Transverse colon (tissue), 4 donors: ENCODE data around the gene CPAMD8. TPM values are rescaled to one million over a fixed set of nuclear protein-coding genes. Genes with fewer than 3 reads are reported as not detected.

Experiments used
- DNase-seq: peaks from one replicate; pipeline ENCODE4 v3.0.0-alpha.2; 2019
- H3K27ac ChIP-seq, 4 donors: fragments of 200-600 bp; sonication (generic); 2 replicates each; pipeline ENCODE4 v1.5.1; 2016 to 2018; ENCODE audit warnings: inconsistent platforms in 4 of 4
- H3K27me3 ChIP-seq: fragments of 200-600 bp; sonication (generic); 2 replicates; pipeline ENCODE4 v1.5.1; 2017; ENCODE audit warnings: inconsistent platforms
- H3K36me3 ChIP-seq, 4 donors: fragments of 200-600 bp; sonication (generic); 2 replicates each; pipeline ENCODE4 v1.5.1; 2017 to 2019; ENCODE audit warnings: inconsistent platforms in 4 of 4
- H3K4me1 ChIP-seq, 4 donors: fragments of 200-600 bp; sonication (generic); 2 replicates each; pipeline ENCODE4 v1.5.1; 2017 to 2020; ENCODE audit warnings: inconsistent platforms in 4 of 4
- H3K4me3 ChIP-seq, 4 donors: fragments of 200-600 bp; sonication (generic); 1 replicate in 1 of 4; 2 replicates in 3 of 4; pipeline versions ENCODE4 v1.5.1 to v1.6.1; 2017 to 2019; ENCODE audit warnings: inconsistent platforms in 4 of 4
- H3K9me3 ChIP-seq, 2 donors: fragments of 200-600 bp; sonication (generic); 2 replicates each; pipeline ENCODE4 v1.5.1; 2017 to 2019; ENCODE audit warnings: inconsistent platforms in 2 of 2
- CTCF ChIP-seq, 5 experiments: fragments of 200-600 bp in 3 of 5; fragments of 450-650 bp in 2 of 5; sonication (generic) in 3 of 5; IDR thresholded peaks; 1 replicate in 2 of 5; 2 replicates in 3 of 5; pipeline ENCODE4 v1.5.1; 2016 to 2017; ENCODE audit warnings: antibody characterized with exemption in 5 of 5, inconsistent platforms in 3 of 5, mild to moderate bottlenecking in 2 of 5, moderate library complexity in 1 of 5
- EP300 ChIP-seq: sonication (generic); formaldehyde crosslinking; IDR thresholded peaks from one replicate; pipeline ENCODE4 v1.6.1; 2017; ENCODE audit warnings: antibody characterized with exemption, low read depth
- POLR2A ChIP-seq: fragments of 450-650 bp; IDR thresholded peaks from one replicate; pipeline ENCODE4 v1.6.1; 2016; ENCODE audit warnings: antibody characterized with exemption, mild to moderate bottlenecking, moderate library complexity
- POLR2AphosphoS5 ChIP-seq, 3 donors: sonication (generic); formaldehyde crosslinking; IDR thresholded peaks; one replicate each; pipeline ENCODE4 v1.6.1; 2016; ENCODE audit warnings: antibody characterized with exemption in 3 of 3
- WGBS, 2 donors: methylation state at CpG; one replicate each; pipeline ENCODE4 v1.1.5; 2018; ENCODE audit warnings: low coverage in 1 of 2; 5-methylcytosine and 5-hydroxymethylcytosine counted together
- in situ Hi-C, 4 donors: fragments of 200-750 bp; cut with MboI; loops; one replicate each; pipeline versions ENCODE4 v1.15.0 to v1.15.1; 2017; ENCODE audit warnings: low sequenced_read_pairs in 3 of 4, low pct_ligation_motif_present in 1 of 4, low pct_unique_long_range_greater_than_20kb in 1 of 4
- intact Hi-C: fragments of 100-400 bp; cut with DNase I; formaldehyde crosslinking; loops from one replicate; pipeline ENCODE4 v1.15.1; 2023; ENCODE audit warnings: low total_unique reads
- total RNA-seq, 4 donors: library from RNA; depleted of rRNA; stranded (reverse); fragments of >200 nt; gene quantifications; one replicate each; pipeline ENCODE4 v1.1.0, GENCODE V29; 2016

CPAMD8 gene
- total RNA-seq, 4 donors from 2014 or later: 1.4 to 20.9 (median 7.7) TPM

- Histone ChIP-seq H3K4me3 (no peak overlapping the region), H3K27me3 (no peaks in the 10 kb centered on the region), H3K4me1 (no peaks in the 10 kb centered on the region), H3K9me3 (no peaks in the 10 kb centered on the region), H3K36me3 (peaks cover 0 to 35% (median 16%) of the 10 kb centered on the region in 4 donors), H3K27ac (no peak overlapping the region)
- 92% methylated on average over 7 of the region's 7 CpGs; no CpG with 5 or more reads in 1 of the 2 donors for WGBS, 2 donors
- TF ChIP-seq EP300: no peak
- TF ChIP-seq CTCF (IDR thresholded peaks at IDR 0.05): no peak
- TF ChIP-seq POLR2A: no peak
- TF ChIP-seq POLR2AphosphoS5 (IDR thresholded peaks at IDR 0.05): no peak
- no peak for DNase-seq
- intact Hi-C loops (no loop called here), in situ Hi-C loops (no loop called here)
Measured at GRCh38 chr19:16853066-16853465, 173.5 kb downstream of the CPAMD8 start.

GRCh38 chr19:16851031-16851712 lies 175.4 kb downstream of the CPAMD8 start:
- H3K4me1 ChIP-seq: no peaks in the 10 kb centered on the region
- no peak overlapping the region for H3K4me3 ChIP-seq
- H3K36me3 ChIP-seq: peaks cover 0 to 45% (median 21%) of the 10 kb centered on the region in 4 donors
- H3K27ac ChIP-seq: no peak overlapping the region
- WGBS, 2 donors: 93 to 94% methylated on average over 3 to 33 of the region's 33 CpGs
- TF ChIP-seq EP300 (no peak), POLR2A (no peak), POLR2AphosphoS5 (IDR thresholded peaks at IDR 0.05) (no peak), CTCF (IDR thresholded peaks at IDR 0.05) (no peak)
- intact Hi-C loops (no loop called here), in situ Hi-C loops (no loop called here)
- no peak for DNase-seq
- H3K27me3 ChIP-seq: no peaks in the 10 kb centered on the region
- no peaks in the 10 kb centered on the region for H3K9me3 ChIP-seq

- H3K4me3 ChIP-seq: no peak overlapping the region
- intact Hi-C loops: no loop called here
- in situ Hi-C loops: no loop called here
- H3K4me1 ChIP-seq: no peaks in the 10 kb centered on the region
- no peaks in the 10 kb centered on the region for H3K27me3 ChIP-seq
- no peak overlapping the region for H3K27ac ChIP-seq
- no peak for TF ChIP-seq CTCF (IDR thresholded peaks at IDR 0.05)
- TF ChIP-seq POLR2A: no peak
- TF ChIP-seq EP300: no peak
- no peak for TF ChIP-seq POLR2AphosphoS5 (IDR thresholded peaks at IDR 0.05)
- DNase-seq: no peak
- 90 to 96% methylated on average over 2 to 4 of the region's 4 CpGs for WGBS, 2 donors
- H3K36me3 ChIP-seq: peaks cover 0 to 45% (median 21%) of the 10 kb centered on the region in 4 donors
- H3K9me3 ChIP-seq: no peaks in the 10 kb centered on the region
Measured at GRCh38 chr19:16850133-16850532, 176.5 kb downstream of the CPAMD8 start.

GRCh38 chr19:16849168-16849567 lies 177.4 kb downstream of the CPAMD8 start:
- Histone ChIP-seq H3K27ac (peak overlapping the region in 2 of 4 donors; percentile 24 to 52), H3K4me3 (no peak overlapping the region), H3K36me3 (peaks cover 0 to 45% (median 17%) of the 10 kb centered on the region in 4 donors), H3K27me3 (no peaks in the 10 kb centered on the region), H3K9me3 (no peaks in the 10 kb centered on the region), H3K4me1 (no peaks in the 10 kb centered on the region)
- WGBS, 2 donors: 65% methylated on average over 1 of the region's 1 CpG; no CpG with 5 or more reads in 1 of the 2 donors
- TF ChIP-seq EP300 (no peak), POLR2AphosphoS5 (IDR thresholded peaks at IDR 0.05) (no peak), CTCF (IDR thresholded peaks at IDR 0.05) (no peak), POLR2A (no peak)
- intact Hi-C loops: no loop called here
- in situ Hi-C loops: no loop called here
- DNase-seq: peak; percentile 23
